HG03354 (cell line): Measurements from ENCODE around the gene MAPK8IP3.

Experiments used
- ATAC-seq: cut with Tn5 transposase; IDR thresholded peaks from one replicate; pipeline ENCODE4 v1.9.1; 2021; ENCODE audit warnings: mild to moderate bottlenecking; ENCODE audit not compliant: unreplicated experiment, poor library complexity, severe bottlenecking

The MAPK8IP3 gene, protein sequence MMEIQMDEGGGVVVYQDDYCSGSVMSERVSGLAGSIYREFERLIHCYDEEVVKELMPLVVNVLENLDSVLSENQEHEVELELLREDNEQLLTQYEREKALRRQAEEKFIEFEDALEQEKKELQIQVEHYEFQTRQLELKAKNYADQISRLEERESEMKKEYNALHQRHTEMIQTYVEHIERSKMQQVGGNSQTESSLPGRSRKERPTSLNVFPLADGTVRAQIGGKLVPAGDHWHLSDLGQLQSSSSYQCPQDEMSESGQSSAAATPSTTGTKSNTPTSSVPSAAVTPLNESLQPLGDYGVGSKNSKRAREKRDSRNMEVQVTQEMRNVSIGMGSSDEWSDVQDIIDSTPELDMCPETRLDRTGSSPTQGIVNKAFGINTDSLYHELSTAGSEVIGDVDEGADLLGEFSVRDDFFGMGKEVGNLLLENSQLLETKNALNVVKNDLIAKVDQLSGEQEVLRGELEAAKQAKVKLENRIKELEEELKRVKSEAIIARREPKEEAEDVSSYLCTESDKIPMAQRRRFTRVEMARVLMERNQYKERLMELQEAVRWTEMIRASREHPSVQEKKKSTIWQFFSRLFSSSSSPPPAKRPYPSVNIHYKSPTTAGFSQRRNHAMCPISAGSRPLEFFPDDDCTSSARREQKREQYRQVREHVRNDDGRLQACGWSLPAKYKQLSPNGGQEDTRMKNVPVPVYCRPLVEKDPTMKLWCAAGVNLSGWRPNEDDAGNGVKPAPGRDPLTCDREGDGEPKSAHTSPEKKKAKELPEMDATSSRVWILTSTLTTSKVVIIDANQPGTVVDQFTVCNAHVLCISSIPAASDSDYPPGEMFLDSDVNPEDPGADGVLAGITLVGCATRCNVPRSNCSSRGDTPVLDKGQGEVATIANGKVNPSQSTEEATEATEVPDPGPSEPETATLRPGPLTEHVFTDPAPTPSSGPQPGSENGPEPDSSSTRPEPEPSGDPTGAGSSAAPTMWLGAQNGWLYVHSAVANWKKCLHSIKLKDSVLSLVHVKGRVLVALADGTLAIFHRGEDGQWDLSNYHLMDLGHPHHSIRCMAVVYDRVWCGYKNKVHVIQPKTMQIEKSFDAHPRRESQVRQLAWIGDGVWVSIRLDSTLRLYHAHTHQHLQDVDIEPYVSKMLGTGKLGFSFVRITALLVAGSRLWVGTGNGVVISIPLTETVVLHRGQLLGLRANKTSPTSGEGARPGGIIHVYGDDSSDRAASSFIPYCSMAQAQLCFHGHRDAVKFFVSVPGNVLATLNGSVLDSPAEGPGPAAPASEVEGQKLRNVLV (N-terminal part only)

DNA sequence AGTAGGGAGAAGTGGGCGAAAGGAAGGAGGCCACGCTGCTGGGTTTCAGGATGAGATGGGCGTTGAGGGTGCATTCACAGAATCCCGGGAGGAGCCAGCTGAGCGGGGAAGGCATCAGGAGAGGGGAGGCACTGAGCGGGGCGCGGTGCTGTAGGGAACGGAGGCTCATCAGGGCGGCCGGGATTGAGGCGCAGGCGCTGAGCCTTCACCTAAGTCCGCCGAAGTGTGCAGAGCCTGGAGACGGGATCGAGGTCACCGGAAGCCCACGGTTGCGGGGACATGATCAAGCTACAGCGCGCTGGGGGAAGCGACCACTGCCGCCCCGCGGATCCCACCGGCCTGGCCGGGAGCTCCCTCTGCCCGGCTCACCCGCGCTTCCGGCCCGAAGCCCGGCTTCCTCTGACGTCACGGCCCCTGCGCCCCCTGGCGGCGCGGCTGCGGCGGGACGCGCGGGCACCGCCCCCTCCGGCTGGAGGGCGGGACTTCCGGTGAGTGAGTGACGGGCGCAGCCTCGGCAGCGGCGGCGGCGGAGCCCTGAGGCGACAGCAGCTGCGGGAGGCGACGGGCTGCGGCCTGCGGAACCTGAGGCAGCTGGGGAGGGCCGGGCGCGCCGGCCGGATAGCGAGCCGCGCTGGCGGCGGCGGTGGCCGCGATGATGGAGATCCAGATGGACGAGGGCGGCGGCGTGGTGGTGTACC, at the start of gene MAPK8IP3:
MAPK8IP3 (plus strand) TSS at position 508 of the 698 bp plus-strand sequence; CDS start at position 653, 145 bp downstream.
- peak; percentile 82 for ATAC-seq

DNA sequence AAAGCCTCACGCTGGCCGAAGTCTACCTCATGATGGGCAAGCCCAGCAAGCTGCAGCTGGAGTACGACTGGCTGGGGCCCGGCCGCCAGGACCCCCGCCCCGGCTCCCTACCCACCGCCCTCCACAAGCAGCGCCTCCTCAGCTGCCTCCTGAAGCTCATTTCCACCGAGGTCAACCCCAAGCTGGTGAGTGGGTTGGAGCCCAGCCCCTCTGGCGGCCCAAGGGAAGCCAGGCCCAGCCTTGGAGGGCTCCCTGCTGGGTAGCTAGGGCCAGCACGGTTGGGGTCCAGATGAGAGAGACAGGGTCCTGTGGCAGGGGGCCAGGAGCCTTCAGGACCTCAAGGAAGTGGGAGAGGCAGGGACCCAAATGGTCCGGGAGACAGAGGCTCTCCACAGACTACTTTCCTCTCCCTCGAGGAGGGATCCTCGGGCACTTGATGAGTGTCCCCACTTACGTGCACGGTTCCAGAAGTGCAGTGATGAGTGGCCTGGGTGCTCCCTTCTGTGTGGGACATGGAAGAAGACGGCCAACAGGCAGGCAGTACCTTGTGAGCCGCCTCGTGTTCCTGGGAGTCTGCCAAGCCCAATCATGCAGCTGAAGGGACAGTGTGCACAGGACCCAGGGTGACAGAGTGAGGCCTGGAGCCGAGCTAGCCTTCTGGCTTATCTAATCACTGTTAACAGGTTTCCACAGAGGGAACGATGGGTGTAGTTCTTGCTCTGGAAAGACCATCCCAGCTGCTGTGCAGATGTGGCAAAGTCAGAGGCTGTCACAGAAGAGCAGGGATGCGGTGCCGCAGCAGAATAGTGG, 49.0 kb upstream of the MAPK8IP3 start:
- ATAC-seq: no peak

DNA sequence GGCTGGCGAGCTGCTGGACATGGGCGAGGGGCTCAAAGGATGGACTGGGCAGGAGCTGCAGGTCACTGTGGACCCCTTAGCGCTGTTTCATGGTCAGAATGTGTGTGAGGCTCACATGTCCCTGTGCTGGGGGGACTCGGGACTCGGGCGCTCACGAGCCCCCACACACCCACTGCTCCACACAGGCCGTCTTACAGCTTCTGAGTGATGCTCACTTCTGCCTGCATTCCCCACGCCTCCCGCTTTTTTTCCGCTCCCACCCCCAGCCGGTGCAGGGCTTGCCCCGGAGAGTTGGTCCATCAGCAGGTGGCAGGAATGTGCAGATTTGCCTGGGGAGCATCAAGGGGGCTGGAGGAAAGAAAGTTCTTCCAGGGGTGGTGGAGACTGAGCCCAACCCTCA, 48.2 kb upstream of the MAPK8IP3 start:
- no peak for ATAC-seq

DNA sequence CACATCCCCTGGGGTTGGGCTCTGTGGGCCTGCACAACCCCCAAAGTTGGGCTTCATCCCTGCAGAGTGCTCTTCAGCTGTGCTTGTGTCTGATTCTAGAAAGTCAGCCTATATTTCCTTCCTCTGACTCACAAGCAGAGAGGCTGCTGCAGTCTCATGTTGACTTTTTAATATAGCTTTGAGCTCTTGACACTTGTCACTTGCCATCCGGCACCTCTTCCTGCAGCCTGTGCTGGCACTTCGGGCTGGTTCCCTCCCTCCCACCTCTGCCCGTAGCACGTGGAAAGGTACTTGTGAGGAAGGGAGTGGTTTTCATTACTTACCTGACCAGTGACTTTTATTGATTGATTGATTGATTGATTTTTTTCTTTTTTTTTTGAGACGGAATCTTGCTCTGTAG, 47.0 kb upstream of the MAPK8IP3 start:
- ATAC-seq: no peak

DNA sequence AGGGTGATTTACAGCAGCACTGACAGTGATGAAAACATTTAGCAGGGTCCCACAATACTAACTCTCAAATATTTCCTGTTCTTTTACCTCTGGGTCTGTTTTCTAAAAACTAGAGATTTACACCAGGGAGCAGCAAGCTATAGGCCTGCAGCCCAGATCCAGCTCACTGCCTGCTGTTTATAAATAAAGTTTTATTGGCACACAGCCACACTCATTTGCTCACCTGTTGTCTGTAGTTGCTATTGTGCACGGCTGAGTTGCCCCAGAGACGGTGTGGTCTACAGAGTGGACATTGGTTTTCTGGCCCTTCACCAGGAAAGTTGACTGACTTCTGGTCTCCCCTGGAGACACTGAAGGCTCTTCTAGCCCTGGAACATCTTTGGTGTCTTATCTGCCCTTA, 44.2 kb upstream of the MAPK8IP3 start:
- no peak for ATAC-seq

DNA sequence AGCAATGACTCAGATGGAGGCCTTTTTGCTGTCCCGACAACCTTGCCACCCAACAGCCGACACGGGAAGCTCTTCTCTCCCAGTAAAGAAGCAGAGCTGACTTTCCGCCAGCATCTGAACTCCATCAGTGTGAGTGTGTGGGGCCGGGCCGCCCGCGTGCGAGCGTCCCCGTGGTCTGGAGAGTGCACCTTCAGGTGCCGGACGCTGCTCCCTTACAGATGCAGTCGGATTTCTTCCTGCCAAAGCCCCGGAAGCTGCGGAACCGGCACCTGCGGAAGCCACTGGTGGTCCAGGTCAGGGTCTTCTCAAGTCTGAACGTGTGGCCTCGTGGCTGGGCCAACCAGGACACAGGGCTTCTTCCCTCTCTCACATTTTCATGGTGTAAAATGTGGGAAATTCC, 43.5 kb upstream of the MAPK8IP3 start:
- ATAC-seq: no peak

DNA sequence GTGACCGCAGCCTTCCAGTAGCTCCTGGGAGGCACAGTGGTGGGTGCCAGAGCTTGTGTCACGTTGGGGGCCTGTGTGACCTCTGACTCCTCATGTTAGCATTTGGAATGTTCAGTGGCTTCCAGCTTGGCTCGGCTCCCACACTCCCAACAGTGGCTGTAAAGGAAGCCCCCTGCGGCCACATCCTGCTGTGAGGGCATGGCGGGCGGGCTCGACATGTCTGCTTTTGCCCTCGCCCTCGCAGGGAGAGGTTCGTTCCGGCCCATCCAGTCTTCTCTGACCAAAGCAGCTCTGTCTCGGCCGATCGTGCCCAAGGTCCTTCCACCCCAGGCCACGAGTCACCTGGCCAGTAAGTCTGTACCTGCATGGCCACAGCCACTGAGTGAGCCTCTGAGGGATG, 40.2 kb upstream of the MAPK8IP3 start:
- no peak for ATAC-seq

DNA sequence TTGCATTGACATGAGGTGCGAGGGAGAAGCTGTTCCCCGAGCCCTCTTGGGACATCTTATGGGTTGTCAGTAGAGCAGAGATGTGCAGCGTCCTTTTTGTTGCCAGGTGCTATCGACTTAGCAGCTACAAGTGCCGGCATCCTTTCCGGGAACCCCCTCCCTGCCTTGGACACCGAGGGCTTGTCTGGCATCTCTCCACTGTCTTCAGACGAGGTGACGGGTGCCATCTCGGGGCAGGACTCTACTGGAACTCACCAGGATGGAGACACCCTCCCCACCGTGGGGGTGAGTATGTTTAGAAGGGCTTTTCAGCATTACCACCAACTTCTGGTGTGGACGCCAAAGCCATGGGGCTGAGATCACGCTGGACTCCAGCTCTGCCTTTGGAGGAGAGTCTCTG, 39.7 kb upstream of the MAPK8IP3 start:
- ATAC-seq: no peak

DNA sequence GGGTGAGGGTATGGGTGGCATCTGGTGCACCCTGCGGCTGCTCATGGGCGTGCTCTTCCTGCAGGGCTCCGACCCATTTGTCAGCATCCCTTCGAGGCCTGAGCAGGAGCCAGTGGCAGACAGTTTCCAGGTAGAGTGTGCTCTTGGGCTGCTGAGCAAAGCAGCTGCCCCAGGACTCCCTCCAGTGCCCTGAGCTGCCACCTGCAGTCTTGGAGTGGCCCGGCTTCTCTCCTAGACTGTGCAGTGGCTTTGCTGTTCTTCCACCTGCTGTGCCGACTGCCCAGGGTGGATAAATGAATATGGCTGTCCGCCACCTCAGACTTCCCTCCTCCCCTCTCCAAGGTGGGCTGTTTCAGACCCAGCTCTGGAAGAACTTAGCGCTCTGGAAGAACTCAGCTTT, 38.7 kb upstream of the MAPK8IP3 start:
- no peak for ATAC-seq

DNA sequence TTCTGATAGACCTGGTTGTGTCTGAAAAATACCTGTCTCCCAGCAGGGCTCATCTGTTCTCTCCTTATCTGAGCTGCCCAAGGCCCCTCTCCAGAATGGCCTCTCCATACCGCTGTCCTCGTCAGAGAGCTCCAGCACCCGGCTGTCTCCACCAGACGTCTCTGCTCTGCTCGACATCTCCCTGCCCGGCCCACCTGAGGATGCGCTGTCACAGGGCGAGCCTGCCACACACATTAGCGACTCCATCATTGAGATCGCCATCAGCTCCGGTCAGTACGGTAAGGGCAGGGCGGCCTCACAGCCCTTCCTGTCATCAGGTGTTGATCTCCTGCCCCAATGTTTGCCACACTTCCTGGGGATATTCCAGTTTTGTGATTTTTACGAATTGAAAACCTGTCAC, 38.1 kb upstream of the MAPK8IP3 start:
- no peak for ATAC-seq

DNA sequence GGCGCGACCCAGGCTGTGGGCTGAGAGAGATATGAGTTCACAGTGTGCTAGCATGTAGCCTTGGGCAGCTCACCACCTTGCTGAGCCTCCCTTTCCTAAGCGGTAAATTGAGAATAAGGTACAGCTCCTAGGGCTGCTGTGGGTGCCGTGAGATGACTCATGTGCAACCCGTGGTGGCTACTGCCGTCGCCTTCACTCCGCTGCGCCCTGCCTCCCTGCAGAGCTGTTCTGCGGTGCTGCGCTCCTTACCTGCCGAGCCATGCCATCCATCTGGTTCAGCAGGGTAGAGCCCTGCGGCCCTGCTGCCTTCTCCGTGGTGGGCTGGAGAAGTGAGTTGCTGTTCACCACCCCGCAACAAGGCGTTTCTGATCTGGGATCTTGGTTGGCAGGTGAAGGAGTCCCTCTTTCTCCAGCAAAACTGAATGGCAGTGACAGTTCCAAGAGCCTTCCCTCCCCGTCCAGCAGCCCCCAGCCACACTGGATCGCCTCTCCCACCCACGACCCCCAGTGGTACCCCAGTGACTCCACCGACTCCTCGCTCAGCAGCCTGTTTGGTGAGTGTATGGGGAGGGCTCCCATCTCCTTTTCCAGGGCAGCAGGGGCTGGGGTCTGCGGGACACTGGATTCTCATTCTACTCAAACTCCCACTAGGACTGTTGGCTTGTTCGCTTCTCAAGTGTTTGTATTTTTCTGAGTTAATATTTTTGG, 37.2 kb upstream of the MAPK8IP3 start:
- ATAC-seq: no peak

DNA sequence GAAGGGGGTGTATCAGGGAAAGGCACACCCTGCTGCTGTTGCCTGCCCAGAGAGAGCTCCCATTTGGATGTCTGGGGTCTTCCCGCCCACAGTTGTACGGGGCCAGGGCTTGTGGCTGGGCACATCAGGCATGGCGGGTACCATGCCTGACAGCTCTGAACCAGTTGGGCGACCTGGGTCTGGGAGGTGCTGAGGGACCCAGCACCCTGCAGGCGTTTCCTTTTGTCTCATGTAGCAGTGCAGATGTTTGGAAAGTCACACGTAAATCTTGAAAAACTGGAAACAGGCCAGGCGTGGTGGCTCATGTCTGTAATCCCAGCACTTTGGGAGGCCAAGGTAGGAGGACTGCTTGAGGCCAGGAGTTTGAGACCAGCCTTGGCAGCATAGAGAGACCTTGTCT, 36.3 kb upstream of the MAPK8IP3 start:
- ATAC-seq: no peak

DNA sequence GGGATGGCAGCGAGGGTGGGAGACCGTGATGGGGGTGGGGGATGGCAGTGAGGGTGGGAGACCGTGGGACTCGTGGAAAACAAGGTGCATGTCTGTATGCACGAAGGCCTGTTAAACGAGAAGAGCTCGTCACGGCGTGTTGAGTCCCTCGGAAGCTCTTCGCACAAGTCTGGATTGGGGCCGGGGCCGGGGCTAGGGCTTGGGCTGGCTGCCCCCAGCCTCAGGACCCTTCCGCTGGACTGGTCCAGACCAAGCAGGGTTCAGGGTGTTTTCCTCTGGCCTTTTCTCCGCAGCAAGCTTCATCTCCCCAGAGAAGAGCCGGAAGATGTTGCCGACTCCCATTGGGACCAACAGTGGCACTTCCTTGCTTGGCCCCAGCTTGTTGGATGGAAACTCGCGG, 35.6 kb upstream of the MAPK8IP3 start:
- no peak for ATAC-seq

DNA sequence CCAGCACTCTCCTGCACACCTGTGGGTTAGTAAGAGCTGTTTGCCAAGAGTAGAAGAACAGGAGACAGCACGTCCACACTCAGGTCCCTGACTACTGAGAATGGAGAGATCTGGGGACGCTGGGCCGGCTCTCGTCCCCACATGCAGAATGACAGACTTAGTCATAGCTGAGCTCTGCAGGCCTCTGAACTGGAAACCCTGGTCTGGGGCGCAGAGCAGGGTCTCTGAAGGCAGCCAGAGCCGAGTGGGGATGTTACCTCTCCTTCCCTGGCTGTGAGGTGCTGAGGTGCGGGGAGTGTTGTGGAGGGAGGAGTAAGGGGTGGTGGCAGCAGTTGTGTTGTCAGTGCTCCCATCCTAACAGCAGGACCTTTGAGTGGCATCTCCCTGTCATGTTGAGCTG, 35.1 kb upstream of the MAPK8IP3 start:
- ATAC-seq: no peak

DNA sequence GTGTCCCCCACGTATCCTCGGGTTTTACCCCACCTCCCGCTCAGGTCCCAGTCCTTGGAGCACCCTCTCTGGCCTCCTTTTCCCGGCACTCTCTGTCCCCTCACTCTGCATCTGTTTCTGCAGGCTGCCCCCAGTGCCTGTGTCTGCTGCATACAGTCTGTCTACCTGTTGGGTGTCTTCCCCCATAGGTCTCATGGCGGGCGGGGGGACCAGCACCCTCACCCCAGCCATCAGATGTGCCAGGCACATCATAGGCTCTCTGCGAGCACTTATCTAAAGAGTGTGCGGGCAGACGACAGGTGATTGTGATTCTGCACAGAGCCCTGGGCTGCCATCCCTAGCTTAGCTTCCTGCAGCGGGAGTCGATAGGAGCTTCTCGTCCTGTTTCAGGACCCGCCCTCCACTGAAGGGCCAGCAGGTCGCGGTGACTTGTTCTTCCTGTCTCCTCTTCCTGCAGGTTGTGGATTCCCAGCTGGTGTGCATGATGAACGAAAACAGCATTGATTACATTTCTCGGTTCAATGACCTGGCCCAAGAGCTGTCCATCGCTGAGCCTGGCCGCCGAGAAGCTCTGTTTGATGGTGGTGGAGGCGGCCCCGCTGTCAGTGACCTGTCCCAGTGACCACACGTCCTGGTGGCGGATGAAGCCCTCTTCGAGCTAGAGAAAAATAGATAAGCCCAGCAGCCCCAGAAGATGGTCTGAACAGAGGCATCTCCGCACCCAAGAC, 32.4 kb upstream of the MAPK8IP3 start:
- ATAC-seq: no peak

DNA sequence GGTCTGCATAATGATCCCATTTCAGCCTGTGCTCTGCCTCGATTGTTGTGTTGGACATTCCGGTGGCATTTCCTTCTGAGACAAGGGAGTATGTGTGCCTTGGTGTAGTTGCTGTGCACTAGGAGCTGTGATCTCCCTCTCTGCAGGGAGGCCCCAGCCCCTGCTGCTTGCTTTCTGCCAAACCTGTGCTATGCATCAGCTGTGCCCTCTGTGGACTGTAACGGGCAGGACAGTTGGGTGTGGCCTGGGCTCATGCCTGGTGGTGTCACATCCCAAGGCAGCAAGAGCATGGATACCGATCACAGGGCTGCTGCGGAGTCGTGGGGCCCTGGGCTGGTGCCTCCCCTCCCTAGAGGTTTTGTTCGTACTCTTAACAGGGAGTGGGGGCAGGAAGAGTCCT, 31.7 kb upstream of the MAPK8IP3 start:
- ATAC-seq: no peak
